ENCODE results near the gene NDUFA13.

DNA sequence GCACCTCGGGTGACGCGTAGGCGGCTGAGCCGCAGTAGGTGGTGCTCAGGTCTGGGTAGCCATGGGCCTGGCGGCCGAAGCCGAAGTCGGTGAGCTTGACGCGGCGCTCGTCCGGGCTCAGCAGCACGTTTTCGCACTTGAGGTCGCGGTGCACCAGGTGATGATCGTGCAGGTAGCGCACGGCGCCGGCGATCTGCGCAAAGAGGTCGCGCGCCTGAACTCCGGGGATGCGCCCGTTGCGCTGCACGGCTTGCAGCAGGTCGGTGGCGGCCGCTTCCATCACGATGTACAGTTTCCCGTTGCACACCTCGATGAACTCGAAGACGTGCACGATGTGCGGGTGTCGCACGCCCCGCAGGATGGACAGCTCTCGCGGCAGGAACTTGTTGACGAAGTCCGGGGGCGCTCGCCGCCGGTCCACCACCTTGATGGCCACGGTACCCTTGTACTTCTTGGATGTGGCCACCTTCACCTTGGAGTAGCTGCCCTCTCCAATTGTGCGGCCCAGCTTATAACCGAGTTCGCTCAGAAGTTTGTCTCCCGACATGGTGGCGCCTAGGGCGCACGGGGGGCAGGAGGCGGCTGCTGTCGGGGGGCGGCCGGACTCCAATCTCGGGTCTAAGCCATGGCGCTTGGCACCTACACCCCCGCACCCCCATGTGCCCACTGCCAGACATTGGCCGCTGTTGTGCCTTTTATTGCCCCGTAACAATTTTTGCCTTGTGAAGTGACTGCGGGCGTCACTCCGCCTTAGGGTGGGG, 964 bp upstream of the NDUFA13 start, which contains the start of gene TSSK6:
- TF ChIP-seq CTCF (IDR thresholded peaks at IDR 0.05; ENCODE audit: insufficient read depth, low read length, poor library complexity, severe bottlenecking) = no peak
- TF ChIP-seq EZH2phosphoT487 (conservative IDR thresholded peaks at IDR 0.05; ENCODE audit: low read length) = no peak
